ENCODE measurements around the gene KY. TPM values are rescaled to one million over a fixed set of nuclear protein-coding genes. Genes with fewer than 3 reads are reported as not detected.
"Not testable (repeated sequence)": the region's sequence is repeated elsewhere in the genome, so short reads cannot be mapped to it uniquely, and the experiment has no call there.

The KY gene
- total RNA-seq, 1 experiment from 2014 or later: 0.05 TPM

GRCh38 chr3:134603480-134603879, 47.3 kb downstream of the KY start:
- Histone ChIP-seq H3K36me3 (no peaks in the 10 kb centered on the region), H3K27me3 (replicated peaks) (no peaks in the 10 kb centered on the region), H3K9me3 (replicated peaks) (no peaks in the 10 kb centered on the region), H3K27ac (no peak overlapping the region), H3K4me3 (no peak overlapping the region), H3K4me1 (replicated peaks) (peaks cover 14% of the 10 kb centered on the region)
- no peak for DNase-seq (ENCODE audit: low read depth in 1 of 2, low spot score in 2 of 2)

GRCh38 chr3:134602440-134602814, 48.4 kb downstream of the KY start:
- no peaks in the 10 kb centered on the region for H3K9me3 ChIP-seq (replicated peaks)
- H3K4me3 ChIP-seq: no peak overlapping the region
- H3K36me3 ChIP-seq: no peaks in the 10 kb centered on the region
- DNase-seq (ENCODE audit: low read depth in 1 of 2, low spot score in 2 of 2): no peak
- H3K27me3 ChIP-seq (replicated peaks): no peaks in the 10 kb centered on the region
- peaks cover 25% of the 10 kb centered on the region for H3K4me1 ChIP-seq (replicated peaks)
- H3K27ac ChIP-seq: no peak overlapping the region

GRCh38 chr3:134601539-134602439, 49.0 kb downstream of the KY start:
- Histone ChIP-seq H3K36me3 (no peaks in the 10 kb centered on the region), H3K27me3 (replicated peaks) (no peaks in the 10 kb centered on the region), H3K27ac (no peak overlapping the region), H3K4me3 (no peak overlapping the region), H3K4me1 (replicated peaks) (peaks cover 30% of the 10 kb centered on the region), H3K9me3 (replicated peaks) (no peaks in the 10 kb centered on the region)
- DNase-seq (ENCODE audit: low read depth in 1 of 2, low spot score in 2 of 2): peak in 1 of 2 experiments; percentile 40

DNA sequence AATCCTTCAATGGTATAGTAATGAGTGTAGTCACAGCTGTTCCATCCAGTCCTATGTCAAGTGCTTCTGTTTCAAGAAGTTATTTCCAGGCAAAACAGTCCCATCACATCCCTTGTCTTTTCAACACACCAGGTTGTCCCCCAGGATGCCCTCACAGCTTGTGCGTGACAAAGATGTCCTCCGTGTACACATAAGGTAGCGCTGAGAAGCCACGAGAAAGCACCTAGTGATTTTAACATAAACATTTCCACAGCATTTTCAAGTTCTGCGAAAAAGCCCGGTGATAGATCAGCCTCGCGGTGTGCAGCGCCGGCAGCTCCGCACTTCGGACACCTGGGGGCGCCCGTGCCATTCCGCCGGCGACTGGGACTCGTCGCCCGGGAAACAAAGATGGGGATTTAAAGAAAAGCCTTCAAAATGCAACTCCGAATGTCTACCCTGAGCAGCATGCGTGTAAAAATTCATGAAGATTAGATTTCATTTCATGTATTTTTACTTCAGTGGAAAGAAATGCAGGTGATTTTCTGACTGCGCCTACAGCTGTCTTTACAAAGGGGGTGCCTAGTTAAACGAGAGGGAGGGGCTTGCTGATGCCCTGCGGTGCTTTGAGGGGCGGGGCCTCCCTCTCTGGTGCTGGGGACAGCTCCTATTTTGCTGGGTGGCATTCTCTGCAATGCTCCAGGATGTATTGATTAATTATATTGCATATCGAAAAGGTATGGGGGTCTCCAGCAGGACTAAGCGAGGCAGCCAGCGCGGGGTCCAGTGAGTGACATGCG, 49.9 kb downstream of the KY start:
- Histone ChIP-seq H3K27ac (no peak overlapping the region), H3K36me3 (no peaks in the 10 kb centered on the region), H3K9me3 (replicated peaks) (no peaks in the 10 kb centered on the region), H3K4me1 (replicated peaks) (peaks cover 30% of the 10 kb centered on the region), H3K4me3 (no peak overlapping the region), H3K27me3 (replicated peaks) (no peaks in the 10 kb centered on the region)
- DNase-seq (ENCODE audit: low read depth in 1 of 2, low spot score in 2 of 2): peak; percentile 52 to 60

GRCh38 chr3:134600206-134600605, 50.6 kb downstream of the KY start:
- H3K36me3 ChIP-seq: no peaks in the 10 kb centered on the region
- peak in 1 of 2 experiments; percentile 12 for DNase-seq (ENCODE audit: low read depth in 1 of 2, low spot score in 2 of 2)
- H3K4me1 ChIP-seq (replicated peaks): peaks cover 30% of the 10 kb centered on the region
- H3K27me3 ChIP-seq (replicated peaks): no peaks in the 10 kb centered on the region
- no peak overlapping the region for H3K27ac ChIP-seq
- H3K9me3 ChIP-seq (replicated peaks): no peaks in the 10 kb centered on the region
- H3K4me3 ChIP-seq: no peak overlapping the region

GRCh38 chr3:134598763-134599545, 51.9 kb downstream of the KY start:
- DNase-seq (ENCODE audit: low read depth in 1 of 2, low spot score in 2 of 2): no peak
- H3K4me1 ChIP-seq (replicated peaks): peaks cover 30% of the 10 kb centered on the region
- H3K27me3 ChIP-seq (replicated peaks): no peaks in the 10 kb centered on the region
- no peaks in the 10 kb centered on the region for H3K36me3 ChIP-seq
- no peak overlapping the region for H3K27ac ChIP-seq
- H3K4me3 ChIP-seq: no peak overlapping the region
- no peaks in the 10 kb centered on the region for H3K9me3 ChIP-seq (replicated peaks)

DNA sequence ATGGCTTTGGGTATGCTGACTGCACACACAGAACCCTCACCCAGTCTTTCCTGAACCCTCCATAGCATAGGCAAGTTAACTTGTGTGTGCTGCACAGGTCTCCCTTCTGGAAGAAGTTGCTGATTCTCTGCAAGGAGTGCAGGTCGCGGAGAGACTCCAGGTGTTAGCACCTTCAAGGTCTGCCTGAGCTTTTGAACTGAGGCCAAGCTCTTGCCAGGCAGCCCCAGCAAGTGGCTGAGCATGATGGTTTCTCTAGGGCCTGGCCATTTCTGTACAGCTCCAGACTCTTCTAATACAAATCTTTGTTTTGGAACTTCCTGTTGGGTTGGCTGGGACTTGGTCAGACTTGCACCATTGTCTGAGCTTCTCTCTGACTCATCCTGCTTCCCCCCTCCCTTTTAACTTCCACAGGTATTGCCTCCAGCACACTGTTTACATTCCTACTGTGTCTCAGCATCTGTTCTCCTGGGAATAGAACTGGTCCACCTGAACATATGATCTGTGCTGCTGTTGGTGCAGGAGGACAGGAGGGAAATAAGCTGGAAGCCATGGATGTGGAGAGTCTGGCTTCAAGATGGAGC, 53.3 kb downstream of the KY start:
- peak in 1 of 2 experiments; percentile 21 for DNase-seq (ENCODE audit: low read depth in 1 of 2, low spot score in 2 of 2)
- no peaks in the 10 kb centered on the region for H3K36me3 ChIP-seq

DNA sequence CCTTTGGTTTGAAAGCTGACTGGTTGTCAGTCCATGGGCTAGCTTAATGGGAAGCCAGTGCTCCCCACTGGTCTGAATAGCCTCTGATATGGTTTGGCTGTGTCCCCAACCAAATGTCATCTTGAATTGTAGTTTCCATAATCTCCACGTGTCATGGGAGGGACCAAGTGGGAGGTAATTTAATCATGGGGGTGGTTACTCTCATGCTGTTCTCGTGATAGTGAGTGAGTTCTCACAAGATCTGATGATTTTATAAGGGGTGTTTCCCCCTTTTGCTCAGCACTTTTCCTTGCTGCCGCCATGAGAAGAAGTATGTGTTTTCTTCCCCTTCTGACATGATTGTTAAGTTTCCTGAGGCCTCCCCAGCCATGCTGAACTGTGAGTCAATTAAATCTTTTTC, 55.8 kb downstream of the KY start:
- H3K4me3 ChIP-seq; DNase-seq (ENCODE audit: low read depth in 1 of 2, low spot score in 2 of 2); H3K9me3 ChIP-seq (replicated peaks); H3K27ac ChIP-seq; H3K36me3 ChIP-seq; H3K27me3 ChIP-seq (replicated peaks): not testable (repeated sequence)
- peaks cover 23% of the 10 kb centered on the region for H3K4me1 ChIP-seq (replicated peaks)

More for the DNA sequence above, 53.3 kb downstream of the KY start:
- no peak overlapping the region for H3K27ac ChIP-seq
- no peaks in the 10 kb centered on the region for H3K27me3 ChIP-seq (replicated peaks)
- no peak overlapping the region for H3K4me3 ChIP-seq
- peaks cover 30% of the 10 kb centered on the region for H3K4me1 ChIP-seq (replicated peaks)
- H3K9me3 ChIP-seq (replicated peaks): no peaks in the 10 kb centered on the region

DNA sequence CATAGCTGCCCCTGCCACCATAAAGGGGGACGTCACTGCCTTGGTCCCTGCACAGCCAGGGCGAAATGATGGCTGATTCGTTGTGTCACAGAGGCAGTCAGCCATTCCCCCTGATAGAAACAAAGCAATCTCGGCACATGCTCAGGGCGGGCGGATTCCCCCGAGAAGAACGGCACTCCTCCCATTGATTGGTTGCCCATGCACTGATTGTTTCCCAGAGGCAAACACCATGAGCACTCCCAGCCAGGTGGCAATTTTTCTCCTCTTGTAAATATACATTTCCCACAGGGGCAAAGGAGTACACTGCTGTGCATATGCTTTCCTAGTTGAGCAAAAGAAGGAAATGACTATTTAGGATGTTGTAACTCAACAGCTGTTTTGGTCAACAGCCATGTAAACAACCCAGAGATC, 56.5 kb downstream of the KY start:
- no peak overlapping the region for H3K27ac ChIP-seq
- DNase-seq (ENCODE audit: low read depth in 1 of 2, low spot score in 2 of 2): no peak
- H3K27me3 ChIP-seq (replicated peaks): no peaks in the 10 kb centered on the region
- no peak overlapping the region for H3K4me3 ChIP-seq
- H3K9me3 ChIP-seq (replicated peaks): no peaks in the 10 kb centered on the region
- no peaks in the 10 kb centered on the region for H3K36me3 ChIP-seq
- peaks cover 21% of the 10 kb centered on the region for H3K4me1 ChIP-seq (replicated peaks)

DNA sequence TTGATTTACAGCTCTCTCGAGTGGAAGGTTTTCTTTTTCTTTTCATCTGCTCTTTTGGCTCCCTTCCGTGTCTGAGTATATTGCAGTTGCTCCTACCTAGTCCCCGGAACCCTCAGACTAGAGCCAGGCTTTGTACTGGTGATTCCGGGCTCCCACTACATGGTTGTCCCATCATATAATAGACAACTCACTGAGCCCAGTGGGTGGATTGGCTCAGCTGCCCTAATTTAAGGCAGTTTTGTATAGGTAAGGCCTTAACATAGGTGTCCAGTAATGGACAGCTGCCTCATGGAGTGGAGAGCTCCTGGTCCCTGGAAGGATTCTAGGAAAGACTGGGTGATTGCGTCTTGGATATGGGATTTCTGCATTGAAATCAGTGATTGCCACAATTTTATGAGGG, 58.0 kb downstream of the KY start:
- H3K4me1 ChIP-seq (replicated peaks): peaks cover 9% of the 10 kb centered on the region
- no peaks in the 10 kb centered on the region for H3K9me3 ChIP-seq (replicated peaks)
- no peak for DNase-seq (ENCODE audit: low read depth in 1 of 2, low spot score in 2 of 2)
- no peaks in the 10 kb centered on the region for H3K27me3 ChIP-seq (replicated peaks)
- H3K27ac ChIP-seq: no peak overlapping the region
- no peaks in the 10 kb centered on the region for H3K36me3 ChIP-seq
- H3K4me3 ChIP-seq: no peak overlapping the region

DNA sequence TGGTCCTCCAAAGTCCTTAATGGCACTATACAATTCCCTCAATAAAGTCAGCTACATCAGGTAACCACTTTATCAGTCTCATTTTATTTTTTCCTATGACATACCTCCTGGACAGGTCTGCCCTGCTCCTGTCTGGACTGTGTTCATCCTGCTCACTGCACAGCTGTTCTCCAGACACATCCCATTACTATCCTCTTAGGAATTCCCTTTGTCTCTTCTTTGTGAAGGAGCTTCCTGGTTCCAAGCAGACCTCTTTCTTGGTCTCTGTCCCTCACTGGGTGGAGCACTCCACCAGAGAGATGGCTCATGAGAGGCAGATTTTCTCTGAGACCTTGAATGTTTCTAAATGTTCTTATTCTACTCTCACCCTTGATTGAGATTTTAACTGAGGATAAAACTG, 60.1 kb downstream of the KY start:
- no peaks in the 10 kb centered on the region for H3K27me3 ChIP-seq (replicated peaks)
- DNase-seq (ENCODE audit: low read depth in 1 of 2, low spot score in 2 of 2): no peak
- H3K27ac ChIP-seq: no peak overlapping the region
- no peaks in the 10 kb centered on the region for H3K36me3 ChIP-seq
- H3K9me3 ChIP-seq (replicated peaks): no peaks in the 10 kb centered on the region
- H3K4me3 ChIP-seq: no peak overlapping the region
- H3K4me1 ChIP-seq (replicated peaks): no peaks in the 10 kb centered on the region

- DNase-seq (ENCODE audit: low read depth in 1 of 2, low spot score in 2 of 2): no peak
- Histone ChIP-seq H3K27me3 (replicated peaks) (no peaks in the 10 kb centered on the region), H3K27ac (no peak overlapping the region), H3K4me3 (no peak overlapping the region), H3K9me3 (replicated peaks) (no peaks in the 10 kb centered on the region), H3K4me1 (replicated peaks) (no peaks in the 10 kb centered on the region), H3K36me3 (no peaks in the 10 kb centered on the region)
These were observed 71.6 kb downstream of the KY start for GRCh38 chr3:134579141-134579665.

- no peaks in the 10 kb centered on the region for H3K9me3 ChIP-seq (replicated peaks)
- no peaks in the 10 kb centered on the region for H3K27me3 ChIP-seq (replicated peaks)
- H3K4me3 ChIP-seq: no peak overlapping the region
- no peaks in the 10 kb centered on the region for H3K4me1 ChIP-seq (replicated peaks)
- no peak for DNase-seq (ENCODE audit: low read depth in 1 of 2, low spot score in 2 of 2)
- no peak overlapping the region for H3K27ac ChIP-seq
- no peaks in the 10 kb centered on the region for H3K36me3 ChIP-seq
These were observed 74.0 kb downstream of the KY start for GRCh38 chr3:134576831-134577230.
